ENCODE measurements around the gene ADGRB2.

ADGRB2 gene

DNA sequence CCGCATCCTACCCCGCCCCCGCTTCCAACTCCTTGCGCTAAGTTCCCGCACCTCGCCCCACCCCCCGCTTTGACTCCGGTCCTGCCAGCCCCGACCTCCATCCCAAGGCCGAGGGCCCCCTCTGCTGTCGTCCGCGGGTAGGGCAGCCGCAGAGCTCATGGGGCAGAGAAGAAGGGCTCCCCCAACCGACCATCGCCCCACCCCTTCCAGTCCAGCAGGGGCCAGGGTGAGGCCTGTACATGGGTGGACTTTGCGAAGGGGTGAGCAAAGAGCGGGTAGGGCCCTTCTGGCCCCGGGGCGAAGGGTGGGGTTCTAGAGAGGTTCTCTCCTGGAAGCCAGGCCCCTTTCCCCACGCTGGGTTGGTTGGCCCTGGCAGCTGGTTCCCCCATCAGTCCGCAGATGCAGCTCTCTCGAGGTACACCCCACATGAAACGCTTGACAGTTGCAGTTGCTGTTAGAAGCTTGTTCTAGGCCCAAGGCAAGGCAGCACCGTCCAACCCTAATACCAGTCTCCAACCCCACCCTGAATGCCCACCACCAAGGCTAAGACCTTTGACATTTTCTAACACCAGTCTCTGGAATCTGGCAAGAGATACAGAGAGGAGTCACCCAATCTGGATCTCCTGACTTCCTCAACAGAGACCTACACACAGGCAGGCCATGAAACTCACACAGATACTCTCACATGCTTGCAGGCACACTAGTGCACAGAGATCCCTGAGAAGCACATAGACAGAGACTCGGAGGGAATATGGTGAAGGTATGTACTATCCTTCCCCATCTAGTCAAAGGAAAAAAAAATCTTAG, 25.3 kb upstream of the ADGRB2 start (continued):
- TF ChIP-seq ZNF19 (tag by site-specific recombination; IDR thresholded peaks at IDR 0.05; ENCODE audit: low read depth) (no peak), ZNF501 (tag by site-specific recombination; IDR thresholded peaks at IDR 0.05) (0 out of 2 replicates have a peak, but pooled peaks have one; percentile 37), ZNF629 (tag by site-specific recombination; IDR thresholded peaks at IDR 0.05) (no peak), ZNF585B (tag by site-specific recombination; IDR thresholded peaks at IDR 0.05) (no peak), KLF1 (tag by site-specific recombination; IDR thresholded peaks at IDR 0.05) (peak; percentile 55), PATZ1 (tag by site-specific recombination; IDR thresholded peaks at IDR 0.05) (peak; percentile 77), ZBTB1 (tag by site-specific recombination; IDR thresholded peaks at IDR 0.05) (peak; percentile 49; the same call in 1 of the 2 replicates), KLF8 (tag by site-specific recombination; IDR thresholded peaks at IDR 0.05) (peak; percentile 52; the same call in 1 of the 2 replicates), ZNF391 (tag by site-specific recombination; IDR thresholded peaks at IDR 0.05; ENCODE audit: borderline replicate concordance, low read depth) (no peak), PBX3 (CRISPR knock-in tag; IDR thresholded peaks at IDR 0.05) (no peak), ZNF768 (tag by site-specific recombination; IDR thresholded peaks at IDR 0.05) (no peak), ZNF398 (tag by site-specific recombination; IDR thresholded peaks at IDR 0.05) (0 out of 2 replicates have a peak, but pooled peaks have one; percentile 4), SP3 (tag by site-specific recombination; IDR thresholded peaks at IDR 0.05) (peak; percentile 35; the same call in 1 of the 2 replicates), TRIM28 (IDR thresholded peaks at IDR 0.05; ENCODE audit: borderline replicate concordance, low read length) (no peak), SP7 (tag by site-specific recombination; IDR thresholded peaks at IDR 0.05) (peak; percentile 19; the same call in 1 of the 2 replicates)
- TF ChIP-seq, protein P1, sequence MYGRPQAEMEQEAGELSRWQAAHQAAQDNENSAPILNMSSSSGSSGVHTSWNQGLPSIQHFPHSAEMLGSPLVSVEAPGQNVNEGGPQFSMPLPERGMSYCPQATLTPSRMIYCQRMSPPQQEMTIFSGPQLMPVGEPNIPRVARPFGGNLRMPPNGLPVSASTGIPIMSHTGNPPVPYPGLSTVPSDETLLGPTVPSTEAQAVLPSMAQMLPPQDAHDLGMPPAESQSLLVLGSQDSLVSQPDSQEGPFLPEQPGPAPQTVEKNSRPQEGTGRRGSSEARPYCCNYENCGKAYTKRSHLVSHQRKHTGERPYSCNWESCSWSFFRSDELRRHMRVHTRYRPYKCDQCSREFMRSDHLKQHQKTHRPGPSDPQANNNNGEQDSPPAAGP (tag by site-specific recombination; IDR thresholded peaks at IDR 0.05), result 0 out of 2 replicates have a peak, but pooled peaks have one; percentile 40
- TF ChIP-seq, protein P2, sequence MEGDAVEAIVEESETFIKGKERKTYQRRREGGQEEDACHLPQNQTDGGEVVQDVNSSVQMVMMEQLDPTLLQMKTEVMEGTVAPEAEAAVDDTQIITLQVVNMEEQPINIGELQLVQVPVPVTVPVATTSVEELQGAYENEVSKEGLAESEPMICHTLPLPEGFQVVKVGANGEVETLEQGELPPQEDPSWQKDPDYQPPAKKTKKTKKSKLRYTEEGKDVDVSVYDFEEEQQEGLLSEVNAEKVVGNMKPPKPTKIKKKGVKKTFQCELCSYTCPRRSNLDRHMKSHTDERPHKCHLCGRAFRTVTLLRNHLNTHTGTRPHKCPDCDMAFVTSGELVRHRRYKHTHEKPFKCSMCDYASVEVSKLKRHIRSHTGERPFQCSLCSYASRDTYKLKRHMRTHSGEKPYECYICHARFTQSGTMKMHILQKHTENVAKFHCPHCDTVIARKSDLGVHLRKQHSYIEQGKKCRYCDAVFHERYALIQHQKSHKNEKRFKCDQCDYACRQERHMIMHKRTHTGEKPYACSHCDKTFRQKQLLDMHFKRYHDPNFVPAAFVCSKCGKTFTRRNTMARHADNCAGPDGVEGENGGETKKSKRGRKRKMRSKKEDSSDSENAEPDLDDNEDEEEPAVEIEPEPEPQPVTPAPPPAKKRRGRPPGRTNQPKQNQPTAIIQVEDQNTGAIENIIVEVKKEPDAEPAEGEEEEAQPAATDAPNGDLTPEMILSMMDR (tag by site-specific recombination; IDR thresholded peaks at IDR 0.05), result peak; percentile 98
- TF ChIP-seq, protein P3, sequence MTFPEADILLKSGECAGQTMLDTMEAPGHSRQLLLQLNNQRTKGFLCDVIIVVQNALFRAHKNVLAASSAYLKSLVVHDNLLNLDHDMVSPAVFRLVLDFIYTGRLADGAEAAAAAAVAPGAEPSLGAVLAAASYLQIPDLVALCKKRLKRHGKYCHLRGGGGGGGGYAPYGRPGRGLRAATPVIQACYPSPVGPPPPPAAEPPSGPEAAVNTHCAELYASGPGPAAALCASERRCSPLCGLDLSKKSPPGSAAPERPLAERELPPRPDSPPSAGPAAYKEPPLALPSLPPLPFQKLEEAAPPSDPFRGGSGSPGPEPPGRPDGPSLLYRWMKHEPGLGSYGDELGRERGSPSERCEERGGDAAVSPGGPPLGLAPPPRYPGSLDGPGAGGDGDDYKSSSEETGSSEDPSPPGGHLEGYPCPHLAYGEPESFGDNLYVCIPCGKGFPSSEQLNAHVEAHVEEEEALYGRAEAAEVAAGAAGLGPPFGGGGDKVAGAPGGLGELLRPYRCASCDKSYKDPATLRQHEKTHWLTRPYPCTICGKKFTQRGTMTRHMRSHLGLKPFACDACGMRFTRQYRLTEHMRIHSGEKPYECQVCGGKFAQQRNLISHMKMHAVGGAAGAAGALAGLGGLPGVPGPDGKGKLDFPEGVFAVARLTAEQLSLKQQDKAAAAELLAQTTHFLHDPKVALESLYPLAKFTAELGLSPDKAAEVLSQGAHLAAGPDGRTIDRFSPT (tag by site-specific recombination; IDR thresholded peaks at IDR 0.05), result 0 out of 2 replicates have a peak, but pooled peaks have one; percentile 37
- TF ChIP-seq, protein P4, sequence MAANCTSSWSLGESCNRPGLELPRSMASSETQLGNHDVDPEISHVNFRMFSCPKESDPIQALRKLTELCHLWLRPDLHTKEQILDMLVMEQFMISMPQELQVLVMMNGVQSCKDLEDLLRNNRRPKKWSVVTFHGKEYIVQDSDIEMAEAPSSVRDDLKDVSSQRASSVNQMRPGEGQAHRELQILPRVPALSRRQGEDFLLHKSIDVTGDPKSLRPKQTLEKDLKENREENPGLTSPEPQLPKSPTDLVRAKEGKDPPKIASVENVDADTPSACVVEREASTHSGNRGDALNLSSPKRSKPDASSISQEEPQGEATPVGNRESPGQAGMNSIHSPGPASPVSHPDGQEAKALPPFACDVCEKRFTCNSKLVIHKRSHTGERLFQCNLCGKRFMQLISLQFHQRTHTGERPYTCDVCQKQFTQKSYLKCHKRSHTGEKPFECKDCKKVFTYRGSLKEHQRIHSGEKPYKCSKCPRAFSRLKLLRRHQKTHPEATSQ (tag by site-specific recombination; IDR thresholded peaks at IDR 0.05), result no peak
- TF ChIP-seq, protein P5, sequence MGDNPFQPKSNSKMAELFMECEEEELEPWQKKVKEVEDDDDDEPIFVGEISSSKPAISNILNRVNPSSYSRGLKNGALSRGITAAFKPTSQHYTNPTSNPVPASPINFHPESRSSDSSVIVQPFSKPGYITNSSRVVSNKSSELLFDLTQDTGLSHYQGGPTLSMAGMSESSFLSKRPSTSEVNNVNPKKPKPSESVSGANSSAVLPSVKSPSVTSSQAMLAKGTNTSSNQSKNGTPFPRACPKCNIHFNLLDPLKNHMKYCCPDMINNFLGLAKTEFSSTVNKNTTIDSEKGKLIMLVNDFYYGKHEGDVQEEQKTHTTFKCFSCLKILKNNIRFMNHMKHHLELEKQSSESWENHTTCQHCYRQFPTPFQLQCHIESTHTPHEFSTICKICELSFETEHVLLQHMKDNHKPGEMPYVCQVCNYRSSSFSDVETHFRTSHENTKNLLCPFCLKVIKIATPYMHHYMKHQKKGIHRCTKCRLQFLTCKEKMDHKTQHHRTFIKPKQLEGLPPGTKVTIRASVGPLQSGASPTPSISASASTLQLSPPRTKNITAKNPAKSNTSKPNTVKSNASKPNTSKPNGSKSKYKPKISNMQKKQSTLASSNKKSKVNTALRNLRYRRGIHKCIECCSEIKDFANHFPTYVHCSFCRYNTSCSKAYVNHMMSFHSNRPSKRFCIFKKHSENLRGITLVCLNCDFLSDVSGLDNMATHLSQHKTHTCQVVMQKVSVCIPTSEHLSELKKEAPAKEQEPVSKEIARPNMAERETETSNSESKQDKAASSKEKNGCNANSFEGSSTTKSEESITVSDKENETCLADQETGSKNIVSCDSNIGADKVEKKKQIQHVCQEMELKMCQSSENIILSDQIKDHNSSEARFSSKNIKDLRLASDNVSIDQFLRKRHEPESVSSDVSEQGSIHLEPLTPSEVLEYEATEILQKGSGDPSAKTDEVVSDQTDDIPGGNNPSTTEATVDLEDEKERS (tag by site-specific recombination; IDR thresholded peaks at IDR 0.05), result no peak
- TF ChIP-seq, protein P6, sequence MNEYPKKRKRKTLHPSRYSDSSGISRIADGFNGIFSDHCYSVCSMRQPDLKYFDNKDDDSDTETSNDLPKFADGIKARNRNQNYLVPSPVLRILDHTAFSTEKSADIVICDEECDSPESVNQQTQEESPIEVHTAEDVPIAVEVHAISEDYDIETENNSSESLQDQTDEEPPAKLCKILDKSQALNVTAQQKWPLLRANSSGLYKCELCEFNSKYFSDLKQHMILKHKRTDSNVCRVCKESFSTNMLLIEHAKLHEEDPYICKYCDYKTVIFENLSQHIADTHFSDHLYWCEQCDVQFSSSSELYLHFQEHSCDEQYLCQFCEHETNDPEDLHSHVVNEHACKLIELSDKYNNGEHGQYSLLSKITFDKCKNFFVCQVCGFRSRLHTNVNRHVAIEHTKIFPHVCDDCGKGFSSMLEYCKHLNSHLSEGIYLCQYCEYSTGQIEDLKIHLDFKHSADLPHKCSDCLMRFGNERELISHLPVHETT (tag by site-specific recombination; IDR thresholded peaks at IDR 0.05), result no peak
